ENCODE results near the gene ABCC6.
"Not testable (repeated sequence)": the region's sequence is repeated elsewhere in the genome, so short reads cannot be mapped to it uniquely, and the experiment has no call there.

The ABCC6 gene

DNA sequence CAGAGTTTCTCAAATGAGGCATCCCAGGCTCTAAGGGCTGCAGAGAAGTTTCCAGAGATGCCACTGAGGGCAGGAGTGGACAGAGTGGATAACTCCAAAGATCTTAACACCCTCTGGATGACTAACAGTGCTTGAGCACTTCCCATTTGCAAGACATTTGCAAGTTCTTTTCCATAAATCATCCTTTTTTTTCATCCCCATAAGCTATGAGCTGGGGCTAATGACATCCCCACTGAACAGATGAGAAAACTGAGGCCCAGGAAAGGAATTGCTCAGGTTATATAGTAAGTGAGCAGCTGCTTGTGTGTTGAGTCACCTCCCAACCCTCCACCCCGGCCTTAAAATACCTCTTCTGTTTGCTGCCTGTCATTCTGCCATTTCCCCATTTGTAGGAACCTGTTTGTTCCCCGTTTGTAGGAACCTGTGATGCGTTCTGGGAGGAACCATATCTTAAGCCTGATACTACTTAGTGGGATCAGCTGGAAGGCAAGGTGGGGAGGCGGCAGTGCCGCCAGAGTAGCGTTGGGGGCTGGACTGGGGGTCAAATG is 15.4 kb downstream of the ABCC6 start:
- H3K9me3 ChIP-seq (ENCODE audit: control extremely low read depth in 1 of 5, control insufficient read depth in 4 of 5, insufficient read depth in 2 of 5, low read depth in 1 of 5, low read length in 4 of 5); POLR2A ChIA-PET; H3K36me3 ChIP-seq (ENCODE audit: control insufficient read depth in 4 of 4, insufficient read depth in 4 of 4, low read length in 3 of 4); H3K27ac ChIP-seq (ENCODE audit: insufficient read depth in 1 of 2, low read depth in 1 of 2, low read length in 2 of 2, poor library complexity in 1 of 2, severe bottlenecking in 2 of 2); H3K27me3 ChIP-seq (replicated peaks in 2 of 5; ENCODE audit: control insufficient read depth in 4 of 5, insufficient read depth in 5 of 5, low read length in 4 of 5); CTCF ChIA-PET; H3K4me3 ChIP-seq (ENCODE audit: control insufficient read depth in 1 of 7, extremely low read depth in 1 of 7, insufficient read depth in 4 of 7, low read depth in 2 of 7, low read length in 6 of 7); H3K4me1 ChIP-seq (ENCODE audit: control extremely low read depth in 1 of 4, control insufficient read depth in 4 of 4, insufficient read depth in 4 of 4, low read length in 3 of 4): not testable (repeated sequence)
- WGBS (ENCODE audit: insufficient coverage) = no CpG with 5 or more reads among the region's 6 CpGs
- DNase-seq = peak in 2 of 3 donors; percentile 34 to 37

DNA sequence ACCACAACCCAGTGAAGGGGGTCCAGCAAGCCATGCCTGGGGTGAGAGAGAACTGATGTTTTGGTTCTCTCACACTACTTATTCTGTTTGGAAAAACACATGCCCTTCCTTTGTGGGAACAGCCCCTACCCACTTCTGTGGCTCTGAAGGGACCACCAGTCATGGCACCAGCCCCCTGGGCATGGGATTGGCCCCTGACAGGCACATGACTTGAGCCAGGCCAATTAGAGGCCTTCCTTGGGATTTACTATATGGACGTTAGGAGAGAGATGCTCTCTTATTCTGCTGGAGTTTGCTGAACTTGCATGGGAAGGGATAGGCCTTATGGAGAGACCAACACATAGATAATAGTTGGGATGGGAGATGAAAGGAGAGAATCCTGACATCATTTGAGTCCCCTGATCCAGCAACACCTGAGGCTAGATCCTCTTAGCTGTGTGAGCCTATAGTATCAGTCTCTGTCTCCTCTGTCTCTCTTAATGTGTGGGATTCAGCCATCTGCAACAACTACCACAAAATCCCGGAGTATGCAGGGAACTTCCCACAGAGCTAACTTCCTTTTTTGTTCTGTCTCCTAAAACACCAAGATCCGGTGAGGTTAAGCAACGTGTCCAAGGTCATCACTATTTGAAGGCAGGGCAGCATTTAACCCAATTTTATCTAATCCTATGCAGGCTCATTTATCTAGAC is 16.1 kb downstream of the ABCC6 start:
- H3K4me1 ChIP-seq (ENCODE audit: control extremely low read depth in 1 of 4, control insufficient read depth in 4 of 4, insufficient read depth in 4 of 4, low read length in 3 of 4); CTCF ChIA-PET; H3K27ac ChIP-seq (ENCODE audit: insufficient read depth in 1 of 2, low read depth in 1 of 2, low read length in 2 of 2, poor library complexity in 1 of 2, severe bottlenecking in 2 of 2); H3K27me3 ChIP-seq (replicated peaks in 2 of 5; ENCODE audit: control insufficient read depth in 4 of 5, insufficient read depth in 5 of 5, low read length in 4 of 5); H3K36me3 ChIP-seq (ENCODE audit: control insufficient read depth in 4 of 4, insufficient read depth in 4 of 4, low read length in 3 of 4); H3K4me3 ChIP-seq (ENCODE audit: control insufficient read depth in 1 of 7, extremely low read depth in 1 of 7, insufficient read depth in 4 of 7, low read depth in 2 of 7, low read length in 6 of 7); DNase-seq; H3K9me3 ChIP-seq (ENCODE audit: control extremely low read depth in 1 of 5, control insufficient read depth in 4 of 5, insufficient read depth in 2 of 5, low read depth in 1 of 5, low read length in 4 of 5); POLR2A ChIA-PET: not testable (repeated sequence)
- no CpG with 5 or more reads among the region's 4 CpGs for WGBS (ENCODE audit: insufficient coverage)

DNA sequence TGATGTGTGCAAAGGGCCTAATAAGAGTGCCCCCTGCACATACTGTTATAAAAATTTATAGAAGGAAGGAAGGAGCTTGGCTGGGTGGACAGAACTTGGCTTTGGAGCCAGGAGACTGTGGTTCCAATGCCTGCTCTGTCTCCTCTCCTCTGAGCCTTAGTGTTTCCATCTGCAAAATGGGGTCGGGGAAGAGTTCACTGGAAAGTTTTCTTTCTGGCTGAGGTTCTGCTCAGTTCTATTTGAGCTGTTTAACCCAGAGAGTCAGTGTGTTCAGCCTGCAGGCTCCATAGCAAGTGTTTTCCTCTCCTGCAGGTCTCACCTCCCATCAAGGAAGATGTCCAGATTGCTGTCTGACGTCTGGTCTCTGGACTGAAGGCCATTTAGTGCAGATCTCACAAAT is 17.4 kb downstream of the ABCC6 start:
- H3K4me3 ChIP-seq (ENCODE audit: control insufficient read depth in 1 of 7, extremely low read depth in 1 of 7, insufficient read depth in 4 of 7, low read depth in 2 of 7, low read length in 6 of 7); H3K27ac ChIP-seq (ENCODE audit: insufficient read depth in 1 of 2, low read depth in 1 of 2, low read length in 2 of 2, poor library complexity in 1 of 2, severe bottlenecking in 2 of 2); H3K9me3 ChIP-seq (ENCODE audit: control extremely low read depth in 1 of 5, control insufficient read depth in 4 of 5, insufficient read depth in 2 of 5, low read depth in 1 of 5, low read length in 4 of 5); CTCF ChIA-PET; DNase-seq; H3K36me3 ChIP-seq (ENCODE audit: control insufficient read depth in 4 of 4, insufficient read depth in 4 of 4, low read length in 3 of 4); H3K4me1 ChIP-seq (ENCODE audit: control extremely low read depth in 1 of 4, control insufficient read depth in 4 of 4, insufficient read depth in 4 of 4, low read length in 3 of 4); POLR2A ChIA-PET; H3K27me3 ChIP-seq (replicated peaks in 2 of 5; ENCODE audit: control insufficient read depth in 4 of 5, insufficient read depth in 5 of 5, low read length in 4 of 5): not testable (repeated sequence)
- WGBS (ENCODE audit: insufficient coverage) = 100% methylated on average over 1 of the region's 2 CpGs

DNA sequence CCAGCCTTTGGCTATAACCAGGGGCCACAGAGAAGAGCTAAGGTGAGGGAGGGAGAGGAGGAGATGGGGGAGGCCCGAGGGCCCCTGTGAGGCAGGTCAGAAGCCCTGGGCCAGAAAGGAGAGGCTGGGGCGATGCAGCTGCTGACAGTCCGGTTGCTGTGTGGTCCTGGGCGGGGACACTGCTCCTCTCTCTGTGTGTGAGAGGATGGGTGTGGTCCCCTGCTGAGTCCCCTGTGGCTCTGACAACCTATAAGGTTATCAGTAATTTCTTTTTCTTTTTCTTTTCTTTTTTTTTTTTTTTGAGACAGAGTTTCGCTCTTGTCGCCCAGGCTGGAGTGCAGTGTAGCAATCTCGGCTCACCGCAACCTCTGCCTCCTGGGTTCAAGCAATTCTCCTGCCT is 18.7 kb downstream of the ABCC6 start:
- CTCF ChIA-PET; H3K9me3 ChIP-seq (ENCODE audit: control extremely low read depth in 1 of 5, control insufficient read depth in 4 of 5, insufficient read depth in 2 of 5, low read depth in 1 of 5, low read length in 4 of 5); POLR2A ChIA-PET; DNase-seq; H3K4me3 ChIP-seq (ENCODE audit: control insufficient read depth in 1 of 7, extremely low read depth in 1 of 7, insufficient read depth in 4 of 7, low read depth in 2 of 7, low read length in 6 of 7); H3K36me3 ChIP-seq (ENCODE audit: control insufficient read depth in 4 of 4, insufficient read depth in 4 of 4, low read length in 3 of 4); H3K27me3 ChIP-seq (replicated peaks in 2 of 5; ENCODE audit: control insufficient read depth in 4 of 5, insufficient read depth in 5 of 5, low read length in 4 of 5); H3K27ac ChIP-seq (ENCODE audit: insufficient read depth in 1 of 2, low read depth in 1 of 2, low read length in 2 of 2, poor library complexity in 1 of 2, severe bottlenecking in 2 of 2); H3K4me1 ChIP-seq (ENCODE audit: control extremely low read depth in 1 of 4, control insufficient read depth in 4 of 4, insufficient read depth in 4 of 4, low read length in 3 of 4): not testable (repeated sequence)
- no CpG with 5 or more reads among the region's 8 CpGs for WGBS (ENCODE audit: insufficient coverage)

DNA sequence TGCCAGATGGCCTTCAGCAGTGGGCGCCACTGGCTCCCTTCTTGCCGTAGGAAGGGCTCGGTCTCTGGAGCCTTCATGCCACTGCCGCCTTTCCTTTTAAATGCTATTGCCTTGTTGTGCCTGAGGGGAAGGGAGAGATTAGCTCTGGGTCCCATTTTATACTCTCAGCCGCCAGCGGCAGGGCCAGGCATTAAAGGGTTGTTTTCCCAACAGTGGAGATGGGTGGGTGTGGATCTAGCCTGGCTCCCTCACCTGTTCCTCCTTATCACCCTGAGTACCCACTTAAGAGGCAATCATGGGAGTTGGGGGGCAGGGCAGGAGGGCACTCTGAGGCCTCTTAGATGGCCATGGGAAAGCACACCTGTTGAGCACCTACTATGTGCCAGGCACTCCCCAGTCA is 19.8 kb downstream of the ABCC6 start:
- CTCF ChIA-PET; DNase-seq; H3K4me1 ChIP-seq (ENCODE audit: control extremely low read depth in 1 of 4, control insufficient read depth in 4 of 4, insufficient read depth in 4 of 4, low read length in 3 of 4); H3K36me3 ChIP-seq (ENCODE audit: control insufficient read depth in 4 of 4, insufficient read depth in 4 of 4, low read length in 3 of 4); H3K9me3 ChIP-seq (ENCODE audit: control extremely low read depth in 1 of 5, control insufficient read depth in 4 of 5, insufficient read depth in 2 of 5, low read depth in 1 of 5, low read length in 4 of 5); H3K27me3 ChIP-seq (replicated peaks in 2 of 5; ENCODE audit: control insufficient read depth in 4 of 5, insufficient read depth in 5 of 5, low read length in 4 of 5); H3K4me3 ChIP-seq (ENCODE audit: control insufficient read depth in 1 of 7, extremely low read depth in 1 of 7, insufficient read depth in 4 of 7, low read depth in 2 of 7, low read length in 6 of 7); POLR2A ChIA-PET; H3K27ac ChIP-seq (ENCODE audit: insufficient read depth in 1 of 2, low read depth in 1 of 2, low read length in 2 of 2, poor library complexity in 1 of 2, severe bottlenecking in 2 of 2): not testable (repeated sequence)
- 100% methylated on average over 3 of the region's 6 CpGs for WGBS (ENCODE audit: insufficient coverage)

DNA sequence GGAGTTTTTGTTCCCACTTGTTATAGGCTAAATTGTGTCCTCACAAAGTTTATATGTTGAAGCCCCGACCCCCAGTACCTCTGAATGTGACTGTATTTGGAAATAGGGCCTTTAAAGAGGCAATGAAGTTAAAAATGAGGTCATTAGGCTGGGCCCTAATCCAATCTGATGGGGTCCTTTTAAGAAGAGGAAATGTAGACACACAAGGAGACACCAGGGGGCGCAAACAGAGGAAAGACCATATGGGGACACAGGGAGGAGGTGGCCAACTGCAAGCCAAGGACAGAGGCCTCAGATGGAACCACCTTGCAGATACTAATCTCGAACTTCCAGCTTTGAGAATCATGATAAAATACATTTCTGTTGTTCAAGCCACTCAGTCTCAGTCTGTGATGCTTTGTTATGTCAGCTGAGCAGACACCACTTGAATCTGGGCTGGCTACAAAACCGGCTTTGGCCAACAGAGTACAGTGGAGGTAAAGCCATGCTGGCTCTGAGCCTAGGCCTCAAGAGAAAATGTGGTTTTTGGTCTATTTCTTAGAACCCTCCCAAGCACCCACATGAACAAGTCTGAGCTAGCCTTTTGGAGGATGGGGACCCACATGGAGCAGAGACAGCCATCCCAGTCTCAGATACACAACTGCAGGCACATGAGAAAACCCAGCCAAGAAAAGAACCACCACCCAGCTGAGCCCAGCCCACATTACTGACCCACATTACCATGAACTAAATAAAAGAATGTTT is 20.7 kb downstream of the ABCC6 start:
- not testable (repeated sequence) for H3K4me1 ChIP-seq (ENCODE audit: control extremely low read depth in 1 of 4, control insufficient read depth in 4 of 4, insufficient read depth in 4 of 4, low read length in 3 of 4); H3K27me3 ChIP-seq (replicated peaks in 2 of 5; ENCODE audit: control insufficient read depth in 4 of 5, insufficient read depth in 5 of 5, low read length in 4 of 5)

DNA sequence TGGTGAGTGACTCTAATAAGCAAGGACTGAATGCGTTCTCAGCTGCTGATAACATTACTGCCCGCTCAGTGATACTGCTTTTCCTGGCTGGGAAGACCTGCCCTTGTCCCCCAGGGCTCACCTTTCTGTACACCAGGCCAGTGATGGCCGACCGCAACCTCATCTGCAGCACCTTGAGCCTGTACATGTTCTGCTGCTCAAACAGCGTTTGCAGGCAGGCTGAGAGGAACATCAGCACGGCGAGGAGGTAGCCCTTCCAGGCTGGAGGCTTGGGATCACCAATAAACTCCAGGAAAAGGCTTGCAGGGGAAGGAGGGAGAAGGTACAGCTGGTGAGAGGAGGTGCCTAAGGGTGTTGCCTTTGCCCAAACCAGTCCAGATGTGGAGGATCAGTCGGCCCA is 21.4 kb downstream of the ABCC6 start:
- CTCF ChIA-PET; POLR2A ChIA-PET; H3K27ac ChIP-seq (ENCODE audit: insufficient read depth in 1 of 2, low read depth in 1 of 2, low read length in 2 of 2, poor library complexity in 1 of 2, severe bottlenecking in 2 of 2); H3K36me3 ChIP-seq (ENCODE audit: control insufficient read depth in 4 of 4, insufficient read depth in 4 of 4, low read length in 3 of 4); H3K27me3 ChIP-seq (replicated peaks in 2 of 5; ENCODE audit: control insufficient read depth in 4 of 5, insufficient read depth in 5 of 5, low read length in 4 of 5); H3K9me3 ChIP-seq (ENCODE audit: control extremely low read depth in 1 of 5, control insufficient read depth in 4 of 5, insufficient read depth in 2 of 5, low read depth in 1 of 5, low read length in 4 of 5); H3K4me1 ChIP-seq (ENCODE audit: control extremely low read depth in 1 of 4, control insufficient read depth in 4 of 4, insufficient read depth in 4 of 4, low read length in 3 of 4); H3K4me3 ChIP-seq (ENCODE audit: control insufficient read depth in 1 of 7, extremely low read depth in 1 of 7, insufficient read depth in 4 of 7, low read depth in 2 of 7, low read length in 6 of 7); DNase-seq: not testable (repeated sequence)
- WGBS (ENCODE audit: insufficient coverage) = no CpG with 5 or more reads among the region's 8 CpGs

More for the DNA sequence above, 20.7 kb downstream of the ABCC6 start:
- H3K36me3 ChIP-seq (ENCODE audit: control insufficient read depth in 4 of 4, insufficient read depth in 4 of 4, low read length in 3 of 4); H3K4me3 ChIP-seq (ENCODE audit: control insufficient read depth in 1 of 7, extremely low read depth in 1 of 7, insufficient read depth in 4 of 7, low read depth in 2 of 7, low read length in 6 of 7); CTCF ChIA-PET; H3K9me3 ChIP-seq (ENCODE audit: control extremely low read depth in 1 of 5, control insufficient read depth in 4 of 5, insufficient read depth in 2 of 5, low read depth in 1 of 5, low read length in 4 of 5); POLR2A ChIA-PET; H3K27ac ChIP-seq (ENCODE audit: insufficient read depth in 1 of 2, low read depth in 1 of 2, low read length in 2 of 2, poor library complexity in 1 of 2, severe bottlenecking in 2 of 2): not testable (repeated sequence)
- WGBS (ENCODE audit: insufficient coverage) = no CpG with 5 or more reads among the region's 4 CpGs
- DNase-seq = peak; percentile 43 to 75 (median 65)

All from common myeloid progenitor, CD34-positive (primary cell).